ENCODE data around the gene CTPS1. TPM values are rescaled to one million over a fixed set of nuclear protein-coding genes. Genes with fewer than 3 reads are reported as not detected.
A peak's percentile ranks its signal among the peaks of the same experiment; 100 is the strongest.

CTPS1 gene
- total RNA-seq, 1 experiment from 2014 or later = 166 TPM

- no peaks in the 10 kb centered on the region for H3K27me3 ChIP-seq (ENCODE audit: control insufficient read depth, insufficient read depth, low read length)
- no peak overlapping the region for H3K4me3 ChIP-seq (ENCODE audit: low read depth in 2 of 2, low read length in 2 of 2)
- DNase-seq (ENCODE audit: low read depth, low spot score) (no peak), ATAC-seq (no peak)
- H3K36me3 ChIP-seq (ENCODE audit: control insufficient read depth, insufficient read depth, low read length) = peaks cover 2% of the 10 kb centered on the region; the same call in 1 of the 2 replicates
- CTCF ChIA-PET = no interaction called here
- no peaks in the 10 kb centered on the region for H3K4me1 ChIP-seq (ENCODE audit: control insufficient read depth, insufficient read depth, low read length)
- POLR2A ChIA-PET = no interaction called here
- no peak overlapping the region for H3K27ac ChIP-seq (ENCODE audit: low read length)
- BruUV-seq (replicated peaks) = no TSS peak
- no peak for TF ChIP-seq TCF7L2 (IDR thresholded peaks at IDR 0.05; ENCODE audit: low read depth, low read length)
- no peak for TF ChIP-seq SIN3A (IDR thresholded peaks at IDR 0.05; ENCODE audit: borderline replicate concordance, insufficient read depth, low read depth, low read length)
- TF ChIP-seq, protein P1, sequence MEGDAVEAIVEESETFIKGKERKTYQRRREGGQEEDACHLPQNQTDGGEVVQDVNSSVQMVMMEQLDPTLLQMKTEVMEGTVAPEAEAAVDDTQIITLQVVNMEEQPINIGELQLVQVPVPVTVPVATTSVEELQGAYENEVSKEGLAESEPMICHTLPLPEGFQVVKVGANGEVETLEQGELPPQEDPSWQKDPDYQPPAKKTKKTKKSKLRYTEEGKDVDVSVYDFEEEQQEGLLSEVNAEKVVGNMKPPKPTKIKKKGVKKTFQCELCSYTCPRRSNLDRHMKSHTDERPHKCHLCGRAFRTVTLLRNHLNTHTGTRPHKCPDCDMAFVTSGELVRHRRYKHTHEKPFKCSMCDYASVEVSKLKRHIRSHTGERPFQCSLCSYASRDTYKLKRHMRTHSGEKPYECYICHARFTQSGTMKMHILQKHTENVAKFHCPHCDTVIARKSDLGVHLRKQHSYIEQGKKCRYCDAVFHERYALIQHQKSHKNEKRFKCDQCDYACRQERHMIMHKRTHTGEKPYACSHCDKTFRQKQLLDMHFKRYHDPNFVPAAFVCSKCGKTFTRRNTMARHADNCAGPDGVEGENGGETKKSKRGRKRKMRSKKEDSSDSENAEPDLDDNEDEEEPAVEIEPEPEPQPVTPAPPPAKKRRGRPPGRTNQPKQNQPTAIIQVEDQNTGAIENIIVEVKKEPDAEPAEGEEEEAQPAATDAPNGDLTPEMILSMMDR (IDR thresholded peaks at IDR 0.05) = no peak
- TF ChIP-seq, protein P2, sequence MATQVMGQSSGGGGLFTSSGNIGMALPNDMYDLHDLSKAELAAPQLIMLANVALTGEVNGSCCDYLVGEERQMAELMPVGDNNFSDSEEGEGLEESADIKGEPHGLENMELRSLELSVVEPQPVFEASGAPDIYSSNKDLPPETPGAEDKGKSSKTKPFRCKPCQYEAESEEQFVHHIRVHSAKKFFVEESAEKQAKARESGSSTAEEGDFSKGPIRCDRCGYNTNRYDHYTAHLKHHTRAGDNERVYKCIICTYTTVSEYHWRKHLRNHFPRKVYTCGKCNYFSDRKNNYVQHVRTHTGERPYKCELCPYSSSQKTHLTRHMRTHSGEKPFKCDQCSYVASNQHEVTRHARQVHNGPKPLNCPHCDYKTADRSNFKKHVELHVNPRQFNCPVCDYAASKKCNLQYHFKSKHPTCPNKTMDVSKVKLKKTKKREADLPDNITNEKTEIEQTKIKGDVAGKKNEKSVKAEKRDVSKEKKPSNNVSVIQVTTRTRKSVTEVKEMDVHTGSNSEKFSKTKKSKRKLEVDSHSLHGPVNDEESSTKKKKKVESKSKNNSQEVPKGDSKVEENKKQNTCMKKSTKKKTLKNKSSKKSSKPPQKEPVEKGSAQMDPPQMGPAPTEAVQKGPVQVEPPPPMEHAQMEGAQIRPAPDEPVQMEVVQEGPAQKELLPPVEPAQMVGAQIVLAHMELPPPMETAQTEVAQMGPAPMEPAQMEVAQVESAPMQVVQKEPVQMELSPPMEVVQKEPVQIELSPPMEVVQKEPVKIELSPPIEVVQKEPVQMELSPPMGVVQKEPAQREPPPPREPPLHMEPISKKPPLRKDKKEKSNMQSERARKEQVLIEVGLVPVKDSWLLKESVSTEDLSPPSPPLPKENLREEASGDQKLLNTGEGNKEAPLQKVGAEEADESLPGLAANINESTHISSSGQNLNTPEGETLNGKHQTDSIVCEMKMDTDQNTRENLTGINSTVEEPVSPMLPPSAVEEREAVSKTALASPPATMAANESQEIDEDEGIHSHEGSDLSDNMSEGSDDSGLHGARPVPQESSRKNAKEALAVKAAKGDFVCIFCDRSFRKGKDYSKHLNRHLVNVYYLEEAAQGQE (IDR thresholded peaks at IDR 0.05; ENCODE audit: insufficient read depth in 1 of 2, low read depth in 2 of 2, low read length in 1 of 2) = no peak
- no peak for TF ChIP-seq POLR2AphosphoS5 (IDR thresholded peaks at IDR 0.05; ENCODE audit: low read depth, low read length)
- in situ Hi-C loops (cut with HindIII; ENCODE audit: low pct_unique_long_range_greater_than_20kb, low sequenced_read_pairs) (no loop called here), intact Hi-C loops (cut with micrococcal nuclease; ENCODE audit: unreplicated experiment) (no loop called here)
- no peaks in the 10 kb centered on the region for H3K9me3 ChIP-seq (ENCODE audit: control insufficient read depth, insufficient read depth, low read depth, low read length)
Observed at GRCh38 chr1:41048540-41048939, 69.0 kb downstream of the CTPS1 start.

- intact Hi-C loops (cut with micrococcal nuclease; ENCODE audit: unreplicated experiment) (no loop called here), in situ Hi-C loops (cut with HindIII; ENCODE audit: low pct_unique_long_range_greater_than_20kb, low sequenced_read_pairs) (no loop called here)
- ATAC-seq (peak; percentile 48), DNase-seq (ENCODE audit: low read depth, low spot score) (no peak)
- H3K36me3 ChIP-seq (ENCODE audit: control insufficient read depth, insufficient read depth, low read length) = no peaks in the 10 kb centered on the region; the same call in 1 of the 2 replicates
- no peak overlapping the region for H3K27ac ChIP-seq (ENCODE audit: low read length)
- no peaks in the 10 kb centered on the region for H3K27me3 ChIP-seq (ENCODE audit: control insufficient read depth, insufficient read depth, low read length)
- CTCF ChIA-PET = no interaction called here
- no peak overlapping the region for H3K4me3 ChIP-seq (ENCODE audit: low read depth in 2 of 2, low read length in 2 of 2)
- TF ChIP-seq, protein P2 (IDR thresholded peaks at IDR 0.05; ENCODE audit: insufficient read depth in 1 of 2, low read depth in 2 of 2, low read length in 1 of 2) = no peak
- TF ChIP-seq, protein P1 (IDR thresholded peaks at IDR 0.05) = no peak
- TF ChIP-seq TCF7L2 (IDR thresholded peaks at IDR 0.05; ENCODE audit: low read depth, low read length) (no peak), POLR2AphosphoS5 (IDR thresholded peaks at IDR 0.05; ENCODE audit: low read depth, low read length) (no peak), SIN3A (IDR thresholded peaks at IDR 0.05; ENCODE audit: borderline replicate concordance, insufficient read depth, low read depth, low read length) (no peak)
- no peaks in the 10 kb centered on the region for H3K4me1 ChIP-seq (ENCODE audit: control insufficient read depth, insufficient read depth, low read length)
- no TSS peak for BruUV-seq (replicated peaks)
- H3K9me3 ChIP-seq (ENCODE audit: control insufficient read depth, insufficient read depth, low read depth, low read length) = no peaks in the 10 kb centered on the region
- POLR2A ChIA-PET = no interaction called here
Observed at GRCh38 chr1:41051022-41051421, 71.5 kb downstream of the CTPS1 start.

Measured in Panc1 (cell line).